Activated naive CD4-positive, alpha-beta T cell treated with anti-CD3 and anti-CD28 coated beads, Interleukin-2, amount 50 U/mL, for 16 hours (primary cell): ENCODE data around the gene VDR.
A peak's percentile ranks its signal among the peaks of the same experiment; 100 is the strongest.
"Not testable (repeated sequence)": the region's sequence is repeated elsewhere in the genome, so short reads cannot be mapped to it uniquely, and the experiment has no call there.

Experiments
- DNase-seq: peaks from one replicate; pipeline ENCODE4 v3.0.0-alpha.2; 2020

VDR gene

GRCh38 chr12:47811072-47811396 lies 93.8 kb downstream of the VDR start:
- no peak for DNase-seq

DNA sequence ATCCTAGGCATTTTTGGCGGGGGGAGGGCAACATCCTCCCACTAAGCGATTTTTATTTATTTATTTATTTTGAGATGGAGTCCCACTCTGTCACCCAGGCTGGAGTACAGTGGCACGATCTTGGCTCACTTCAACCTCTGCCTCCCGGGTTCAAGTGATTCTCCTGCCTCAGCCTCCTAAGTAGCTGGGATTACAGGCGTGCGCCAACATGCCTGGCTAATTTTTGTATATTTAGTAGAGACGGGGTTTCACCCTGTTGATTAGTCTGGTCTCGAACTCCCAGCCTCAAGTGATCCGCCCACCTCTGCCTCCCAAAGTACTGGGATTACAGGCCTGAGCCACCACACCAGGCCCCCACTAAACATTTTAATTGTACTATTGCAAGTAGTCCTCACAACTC lies 95.3 kb downstream of the VDR start:
- not testable (repeated sequence) for DNase-seq

DNA sequence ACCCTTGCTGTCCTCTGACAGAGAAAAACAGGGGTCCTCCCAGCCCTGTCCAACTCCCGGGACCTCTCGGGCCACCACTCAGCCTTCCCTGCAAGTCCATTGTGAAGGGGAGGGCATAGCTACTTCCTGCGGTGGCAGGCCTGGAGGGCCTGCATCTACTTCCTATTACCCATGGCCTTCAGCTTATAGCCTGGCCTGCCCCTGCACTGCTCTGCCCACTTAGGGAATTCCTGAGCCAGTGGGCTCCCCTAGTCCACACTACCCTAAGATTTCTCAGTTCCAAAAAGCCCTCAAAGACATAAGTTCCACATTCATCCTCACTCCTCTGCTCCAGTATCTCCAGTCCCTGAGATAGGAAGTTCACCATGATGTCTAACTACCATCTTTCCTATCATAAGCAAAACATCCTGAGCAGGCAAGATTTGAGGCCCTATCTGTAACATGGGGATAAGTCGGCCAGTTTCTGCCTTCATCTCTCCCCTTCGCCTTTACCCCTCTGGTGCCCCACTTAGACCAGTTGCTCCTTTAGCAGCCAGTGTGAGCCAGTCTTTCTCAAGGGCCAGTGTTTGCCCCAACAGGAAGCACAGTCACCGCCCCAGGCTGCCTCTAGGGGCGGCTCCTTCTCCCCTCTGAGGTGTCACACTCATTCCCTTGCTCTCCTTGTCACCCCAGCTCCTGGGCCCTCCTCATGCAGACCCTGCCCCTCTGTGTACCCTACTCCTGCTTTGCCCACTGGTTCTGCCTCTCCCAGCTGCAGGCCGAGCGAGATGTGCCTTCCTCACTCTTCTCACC lies 96.0 kb downstream of the VDR start:
- DNase-seq, result peak; percentile 38

DNA sequence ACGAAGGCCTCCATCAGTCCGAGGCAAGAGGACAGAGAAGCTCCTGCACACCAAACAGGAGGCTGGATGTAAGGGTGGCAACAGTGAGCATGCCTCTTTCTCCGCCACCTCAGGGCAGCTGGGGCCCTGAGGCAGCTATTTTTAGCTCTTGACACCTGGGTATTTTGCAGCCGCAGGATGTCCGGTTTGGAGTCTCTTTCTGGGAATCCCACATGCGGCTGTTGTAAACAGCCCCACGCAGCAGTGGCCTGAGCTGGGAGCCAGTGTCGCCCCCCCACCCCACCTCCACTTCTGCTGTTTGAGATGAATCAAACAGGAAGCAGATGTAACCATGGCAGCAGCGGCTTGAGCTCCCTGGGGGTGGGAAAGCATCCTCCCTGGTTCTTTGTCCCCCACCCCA lies 96.7 kb downstream of the VDR start:
- DNase-seq, result peak; percentile 66

DNA sequence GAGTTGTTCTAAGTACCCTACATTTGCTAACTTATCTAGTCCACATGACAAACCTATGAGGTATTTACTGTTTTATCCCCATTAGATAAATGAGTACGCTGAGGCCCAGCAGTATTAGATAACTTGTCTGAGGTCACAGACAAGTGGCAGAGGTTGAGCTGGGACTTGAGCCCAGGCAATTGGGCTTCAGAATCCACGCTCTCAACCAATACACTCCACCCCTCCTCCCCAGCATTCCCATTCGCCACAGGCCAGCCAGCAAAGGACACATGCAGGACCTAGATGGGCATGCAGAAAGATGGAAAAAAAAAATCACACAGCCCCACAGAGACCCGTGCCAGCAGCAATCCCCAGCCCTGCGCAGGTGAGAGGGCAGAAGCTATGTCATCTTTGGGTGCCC lies 97.5 kb downstream of the VDR start:
- DNase-seq, result no peak

DNA sequence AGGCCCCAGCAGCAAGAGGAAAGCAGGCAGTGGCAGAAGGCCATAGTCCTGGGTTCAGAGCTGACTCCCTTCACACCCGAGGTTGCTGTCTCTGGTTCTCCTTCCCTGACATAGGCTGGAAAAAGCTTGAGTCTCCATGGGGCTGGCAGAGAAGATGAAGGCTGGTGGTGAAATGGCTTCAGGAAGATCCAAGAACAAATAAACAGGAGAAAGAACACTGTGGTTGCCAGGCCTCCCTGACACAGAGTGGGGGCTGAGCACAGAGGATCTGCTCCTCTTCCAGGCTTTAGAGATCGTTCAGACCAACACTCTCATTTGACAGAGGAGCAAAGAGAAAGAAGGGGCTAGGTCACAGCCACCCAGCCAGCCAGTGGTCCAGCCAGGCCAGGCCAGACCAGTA lies 99.4 kb downstream of the VDR start:
- no peak for DNase-seq

DNA sequence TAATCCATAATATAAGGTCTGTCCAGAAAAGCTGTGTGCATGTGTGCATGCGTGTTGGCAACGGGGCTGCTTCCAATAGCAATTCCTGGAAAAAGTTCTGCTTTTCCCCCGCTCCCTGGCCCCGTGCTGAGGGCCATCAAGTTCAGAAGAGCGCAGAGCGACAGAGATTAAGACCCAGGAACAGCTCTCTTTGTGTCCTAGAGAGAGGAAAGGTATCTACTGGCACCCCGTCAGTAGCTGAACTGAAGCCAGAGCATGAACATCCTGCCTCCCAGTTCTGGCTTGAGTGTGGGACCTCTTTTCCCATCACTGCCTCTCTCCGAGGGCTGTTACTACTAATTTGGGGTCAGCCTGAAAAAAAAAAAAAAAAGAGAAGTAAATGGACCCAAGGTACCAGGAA lies 100.6 kb downstream of the VDR start:
- DNase-seq, result no peak

DNA sequence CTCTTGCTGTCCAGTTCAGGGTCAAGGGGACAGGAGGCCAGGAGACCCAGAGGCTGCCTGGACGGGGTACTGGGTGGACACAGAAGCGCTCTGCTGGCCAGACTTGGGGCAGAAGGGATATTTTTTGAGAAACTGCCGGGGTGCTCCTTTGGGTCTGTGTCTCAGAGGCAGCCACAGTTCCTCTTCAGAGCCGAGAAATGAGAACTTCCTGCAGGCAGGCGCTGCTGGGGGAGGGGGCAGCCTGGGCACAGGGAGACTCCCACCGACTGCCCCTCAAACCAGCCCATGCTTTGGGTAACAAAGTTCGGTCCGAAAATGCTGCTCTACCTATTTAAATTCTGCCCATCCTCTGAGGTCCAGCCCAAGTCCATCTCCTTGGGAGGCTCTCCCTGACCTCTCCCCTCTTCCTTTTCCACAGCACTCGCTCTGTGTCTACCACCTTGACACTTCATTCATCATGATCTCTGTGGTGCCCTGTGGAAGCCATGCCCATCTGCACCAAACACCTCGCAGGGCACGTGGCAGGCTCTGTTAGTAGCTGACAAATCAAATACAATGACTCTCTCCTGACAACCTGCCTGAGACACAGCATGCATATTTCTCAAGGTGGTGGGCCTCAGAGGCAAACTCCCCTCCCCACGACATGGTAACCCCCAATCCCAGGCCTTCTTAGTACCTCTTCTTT lies 101.5 kb downstream of the VDR start:
- no peak for DNase-seq

DNA sequence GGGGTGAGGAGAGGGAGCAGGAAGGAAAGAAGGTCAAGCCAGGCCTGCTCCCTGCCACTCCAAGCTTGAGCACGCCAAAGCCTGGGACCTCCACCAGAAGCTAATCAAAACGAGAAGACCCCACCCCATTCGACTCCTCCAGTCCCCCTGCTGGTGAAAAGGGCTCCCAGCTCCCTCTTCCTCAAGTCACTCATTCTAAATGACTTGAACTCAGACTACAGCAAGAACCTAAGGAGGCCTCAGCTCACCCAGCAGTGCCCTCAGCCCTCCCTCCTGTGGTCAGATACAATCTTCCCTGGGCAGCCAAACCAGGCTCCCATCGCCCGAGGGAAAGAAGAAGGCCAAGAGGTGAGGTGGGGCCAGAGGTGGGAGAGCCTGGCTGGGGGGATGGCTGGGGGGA lies 102.5 kb downstream of the VDR start:
- no peak for DNase-seq

GRCh38 chr12:47801904-47802246 lies 102.9 kb downstream of the VDR start:
- no peak for DNase-seq

- no peak for DNase-seq
These were observed 103.5 kb downstream of the VDR start for GRCh38 chr12:47801170-47801903.

DNA sequence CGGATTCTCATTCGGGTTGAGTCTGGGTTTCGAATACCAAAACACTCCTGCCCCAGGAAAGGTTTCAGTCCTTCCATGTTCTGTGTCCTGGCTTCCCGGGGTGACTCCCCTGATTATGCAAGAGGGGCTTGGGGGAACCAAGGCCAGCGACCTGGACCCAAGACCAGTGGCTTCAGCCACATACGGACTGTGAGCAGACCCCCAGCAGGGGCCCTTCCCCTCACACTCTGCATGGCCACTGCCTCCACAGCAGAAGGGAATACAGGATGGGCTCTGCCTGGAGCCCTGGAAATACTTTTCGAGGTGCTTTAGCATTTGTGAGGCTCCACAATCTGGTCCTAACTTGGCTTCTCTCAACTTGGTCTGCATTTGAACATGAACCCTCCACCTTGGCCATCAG lies 104.2 kb downstream of the VDR start:
- no peak for DNase-seq

- no peak for DNase-seq
These were observed 105.3 kb downstream of the VDR start for GRCh38 chr12:47799357-47799955.

DNA sequence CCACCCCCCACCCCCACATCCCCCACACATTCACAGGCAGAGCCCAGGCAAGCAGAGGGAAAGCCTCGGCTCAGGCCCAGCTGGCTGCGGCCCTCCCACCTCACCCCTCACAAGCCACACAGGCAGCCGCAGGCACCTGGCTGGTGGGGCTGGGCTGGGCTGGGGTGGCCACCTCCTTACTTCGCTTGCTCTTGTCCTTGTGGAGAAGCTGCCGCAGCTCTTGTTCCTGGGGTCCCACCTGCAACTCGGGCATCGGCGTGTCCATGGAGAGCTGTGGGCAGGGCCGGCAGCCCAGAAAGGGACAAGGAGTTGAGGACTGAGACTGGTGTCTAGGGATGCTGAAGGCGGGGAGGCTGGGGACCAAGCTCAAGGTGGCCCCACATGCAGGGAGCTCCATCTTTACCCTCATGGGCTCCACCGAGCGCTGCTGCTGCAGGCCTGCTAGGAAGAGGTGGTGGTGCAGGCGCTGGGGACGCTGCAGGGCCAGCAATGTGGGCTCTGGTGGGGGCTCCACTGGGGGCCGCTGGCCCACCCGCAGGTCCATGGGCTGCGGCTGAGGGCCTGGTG lies 106.3 kb downstream of the VDR start:
- DNase-seq, result no peak

- DNase-seq, result peak; percentile 39
These were observed 107.4 kb downstream of the VDR start for GRCh38 chr12:47797441-47797840.

GRCh38 chr12:47795814-47796411 lies 108.9 kb downstream of the VDR start:
- DNase-seq, result no peak

GRCh38 chr12:47795121-47795813 lies 109.5 kb downstream of the VDR start:
- DNase-seq, result no peak

GRCh38 chr12:47794679-47795078 lies 110.1 kb downstream of the VDR start:
- DNase-seq, result no peak

DNA sequence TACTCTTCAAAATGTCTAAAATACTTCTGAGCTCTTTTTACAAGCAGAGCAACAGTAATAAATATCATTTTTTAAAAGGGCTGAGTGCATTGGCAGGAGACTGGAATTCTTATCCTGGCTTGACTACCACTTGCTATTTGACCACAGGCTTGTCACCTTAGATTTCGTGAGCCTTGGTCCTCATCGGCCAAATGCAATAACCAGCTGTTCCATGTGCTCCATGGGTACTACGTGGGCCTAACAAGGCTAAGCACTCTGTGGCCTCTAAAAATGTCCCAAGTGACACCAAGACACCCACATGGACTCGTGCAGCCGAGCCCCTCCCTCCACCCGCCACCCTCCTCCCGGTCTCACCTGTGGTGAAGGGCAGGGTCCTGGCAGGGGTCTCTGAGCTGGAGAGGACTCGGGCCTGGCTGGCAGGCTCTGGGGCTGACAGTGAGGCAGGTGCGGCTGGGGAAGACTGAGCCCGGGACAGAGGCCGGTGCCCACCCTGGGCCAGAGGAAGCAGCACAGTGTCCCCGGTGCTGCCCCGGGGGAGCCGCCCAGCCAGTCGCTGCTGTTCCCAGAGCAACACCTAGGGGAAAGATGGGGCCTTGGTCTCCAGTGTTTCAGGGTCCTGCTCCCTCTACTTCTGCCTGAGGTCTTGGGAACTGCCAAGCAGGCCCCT lies 111.6 kb downstream of the VDR start:
- no peak for DNase-seq

- no peak for DNase-seq
These were observed 112.9 kb downstream of the VDR start for GRCh38 chr12:47791874-47792273.
